Measurements from ENCODE around the gene MACC1.

DNA sequence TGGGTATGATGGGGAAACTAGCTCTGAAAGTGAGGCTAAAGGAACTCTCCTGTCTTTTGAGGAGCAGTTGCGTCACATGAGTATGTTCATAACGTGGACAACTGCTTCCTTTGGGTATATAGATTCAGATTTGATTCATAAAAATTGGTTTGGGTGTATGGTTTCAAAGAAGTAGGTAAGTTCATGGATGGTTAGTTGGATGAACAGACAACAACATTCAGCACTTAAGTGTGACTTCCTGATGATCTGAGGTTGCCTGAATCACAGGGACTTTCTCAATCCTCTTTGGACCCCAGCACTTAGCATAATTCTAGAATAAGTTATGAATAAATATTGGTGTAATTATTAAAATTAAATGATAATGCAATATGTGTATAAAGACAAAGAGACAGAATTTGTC is 43.4 kb downstream of the MACC1 start:
- TF ChIP-seq, protein P1, sequence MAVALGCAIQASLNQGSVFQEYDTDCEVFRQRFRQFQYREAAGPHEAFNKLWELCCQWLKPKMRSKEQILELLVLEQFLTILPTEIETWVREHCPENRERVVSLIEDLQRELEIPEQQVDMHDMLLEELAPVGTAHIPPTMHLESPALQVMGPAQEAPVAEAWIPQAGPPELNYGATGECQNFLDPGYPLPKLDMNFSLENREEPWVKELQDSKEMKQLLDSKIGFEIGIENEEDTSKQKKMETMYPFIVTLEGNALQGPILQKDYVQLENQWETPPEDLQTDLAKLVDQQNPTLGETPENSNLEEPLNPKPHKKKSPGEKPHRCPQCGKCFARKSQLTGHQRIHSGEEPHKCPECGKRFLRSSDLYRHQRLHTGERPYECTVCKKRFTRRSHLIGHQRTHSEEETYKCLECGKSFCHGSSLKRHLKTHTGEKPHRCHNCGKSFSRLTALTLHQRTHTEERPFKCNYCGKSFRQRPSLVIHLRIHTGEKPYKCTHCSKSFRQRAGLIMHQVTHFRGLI (CRISPR knock-in tag; IDR thresholded peaks at IDR 0.05), result no peak
- TF ChIP-seq, protein P2, sequence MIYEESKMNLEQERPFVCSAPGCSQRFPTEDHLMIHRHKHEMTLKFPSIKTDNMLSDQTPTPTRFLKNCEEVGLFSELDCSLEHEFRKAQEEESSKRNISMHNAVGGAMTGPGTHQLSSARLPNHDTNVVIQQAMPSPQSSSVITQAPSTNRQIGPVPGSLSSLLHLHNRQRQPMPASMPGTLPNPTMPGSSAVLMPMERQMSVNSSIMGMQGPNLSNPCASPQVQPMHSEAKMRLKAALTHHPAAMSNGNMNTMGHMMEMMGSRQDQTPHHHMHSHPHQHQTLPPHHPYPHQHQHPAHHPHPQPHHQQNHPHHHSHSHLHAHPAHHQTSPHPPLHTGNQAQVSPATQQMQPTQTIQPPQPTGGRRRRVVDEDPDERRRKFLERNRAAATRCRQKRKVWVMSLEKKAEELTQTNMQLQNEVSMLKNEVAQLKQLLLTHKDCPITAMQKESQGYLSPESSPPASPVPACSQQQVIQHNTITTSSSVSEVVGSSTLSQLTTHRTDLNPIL (CRISPR knock-in tag; IDR thresholded peaks at IDR 0.05), result no peak
- no peak for TF ChIP-seq MAFG (tag; conservative IDR thresholded peaks at IDR 0.05)
- no peak for TF ChIP-seq ZNF778 (CRISPR knock-in tag; IDR thresholded peaks at IDR 0.05)
